HG02759 (cell line): ENCODE measurements around the gene TNS3.

Experiments
- ATAC-seq: cut with Tn5 transposase; IDR thresholded peaks from one replicate; pipeline ENCODE4 v1.9.1; 2021; ENCODE audit warnings: mild to moderate bottlenecking, moderate library complexity; ENCODE audit not compliant: unreplicated experiment

The TNS3 gene

GRCh38 chr7:47322731-47323130, 259.2 kb downstream of the TNS3 start:
- no peak for ATAC-seq

DNA sequence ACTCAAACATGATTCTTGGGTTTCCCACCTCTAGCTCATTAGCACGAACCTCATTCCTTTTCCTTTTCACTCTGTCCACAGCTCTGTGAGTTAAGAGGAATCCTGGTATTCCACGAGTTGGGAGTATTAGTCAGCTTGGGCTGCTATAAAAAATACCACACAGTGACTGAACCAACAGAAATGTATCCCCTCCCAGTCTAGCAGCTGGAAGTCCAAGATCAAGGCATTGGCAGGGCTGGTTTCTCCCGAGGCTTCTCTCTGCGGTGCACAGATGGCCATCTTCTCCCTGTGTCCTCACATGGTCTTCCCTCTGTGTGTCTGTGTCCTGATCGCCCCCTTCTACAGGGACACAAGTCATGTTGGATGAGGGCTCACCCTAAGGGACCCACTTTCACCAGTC, 261.6 kb downstream of the TNS3 start:
- ATAC-seq = no peak

- ATAC-seq = no peak
Observed at GRCh38 chr7:47318395-47319182, 263.3 kb downstream of the TNS3 start.

DNA sequence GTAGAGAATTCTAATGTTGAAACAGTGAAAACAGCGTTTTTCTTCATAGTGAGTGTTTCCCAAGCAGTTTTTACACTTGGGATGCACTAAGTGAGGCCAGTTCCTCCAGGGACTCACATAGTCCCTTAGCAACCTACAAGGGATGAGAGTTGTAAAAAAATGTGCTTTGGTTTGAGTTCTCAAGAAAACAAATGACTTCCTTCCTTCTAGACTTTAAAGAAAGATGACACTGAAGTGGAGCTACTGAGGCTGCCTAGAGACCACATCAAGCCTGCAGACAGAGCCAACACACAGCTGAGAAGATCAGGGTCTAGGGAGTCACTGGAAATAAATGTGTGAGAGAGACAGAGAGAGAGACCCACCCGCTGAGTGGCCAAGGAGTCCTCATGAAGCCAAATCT, 264.4 kb downstream of the TNS3 start:
- ATAC-seq = no peak

DNA sequence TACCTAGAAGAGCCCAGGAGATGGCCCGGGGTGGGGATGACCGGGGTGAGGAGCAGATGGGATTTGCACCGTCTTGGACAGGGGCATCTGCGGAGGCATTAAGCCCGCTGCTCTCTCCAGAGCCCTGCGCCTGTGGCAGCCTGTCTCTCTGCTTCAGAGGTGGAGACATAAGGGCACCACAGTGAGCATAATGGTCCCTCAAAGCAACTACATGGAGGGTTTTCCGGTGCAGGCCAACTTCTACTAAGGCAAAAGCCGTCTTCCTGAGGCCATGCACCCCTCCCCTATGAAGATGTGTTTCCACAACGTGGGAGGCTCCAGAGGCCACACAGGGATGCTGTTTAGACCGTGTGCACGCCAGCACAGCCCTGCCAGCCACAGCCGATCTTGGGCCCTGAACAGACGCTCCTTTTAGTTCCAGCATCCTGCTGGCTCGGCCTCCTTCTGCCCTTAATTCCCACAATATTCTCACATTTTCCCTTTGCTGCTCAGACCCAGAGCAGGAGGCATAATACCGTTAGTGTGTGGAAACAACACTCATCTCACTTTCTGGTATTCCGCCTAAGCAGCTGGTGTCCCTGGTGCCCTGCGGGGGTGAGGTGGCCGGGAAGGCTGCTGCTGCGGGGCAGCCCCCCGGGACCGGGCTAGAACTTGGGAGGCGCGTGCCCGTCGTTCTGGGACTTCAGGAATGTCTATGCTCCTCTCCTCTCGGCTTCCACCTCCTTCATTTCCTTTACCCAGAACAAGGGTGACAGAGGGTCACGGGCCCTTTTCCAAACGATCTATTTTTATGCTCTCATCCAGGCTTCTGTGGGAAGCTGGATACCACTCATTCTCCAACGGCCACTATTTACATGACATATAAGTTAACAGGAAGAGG, 266.9 kb downstream of the TNS3 start:
- ATAC-seq = no peak

DNA sequence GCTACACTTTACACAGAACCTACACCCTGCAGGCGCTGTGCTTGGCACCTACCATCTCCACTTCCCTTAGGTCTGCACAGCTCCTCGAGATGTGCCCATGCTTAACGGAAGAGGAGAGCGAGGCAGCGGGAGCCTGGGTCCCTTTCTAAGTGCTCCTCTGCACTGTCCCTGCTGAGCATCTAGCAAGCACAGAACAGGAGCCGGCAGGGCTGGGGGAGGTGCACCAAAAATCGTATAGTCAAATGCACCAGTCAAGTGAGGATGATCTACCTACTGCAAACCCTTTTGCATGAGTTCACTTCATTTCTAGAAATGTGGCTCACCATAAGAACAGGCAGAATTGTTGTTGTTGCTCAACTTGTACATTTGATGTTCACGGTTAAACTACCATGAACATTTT, 267.7 kb downstream of the TNS3 start:
- ATAC-seq = no peak

DNA sequence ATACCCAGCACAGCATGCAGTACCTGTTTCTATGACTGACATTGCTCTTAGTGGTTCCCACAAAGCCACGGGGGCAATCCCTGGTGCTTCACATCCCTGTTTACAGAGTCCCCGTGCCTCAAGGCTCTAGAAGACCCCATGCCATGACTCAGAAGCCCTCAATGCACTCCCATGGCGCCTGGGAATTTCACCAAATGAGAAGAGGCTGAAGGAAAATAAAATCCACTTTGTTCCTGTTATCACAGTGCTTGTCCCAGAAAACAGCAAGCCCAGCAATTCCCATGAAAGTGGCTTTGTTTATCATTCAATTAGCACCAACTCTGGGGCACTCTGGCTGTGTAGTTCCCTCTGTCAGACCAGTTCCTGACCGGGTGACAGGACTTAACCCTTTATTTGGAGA, 268.3 kb downstream of the TNS3 start:
- no peak for ATAC-seq

DNA sequence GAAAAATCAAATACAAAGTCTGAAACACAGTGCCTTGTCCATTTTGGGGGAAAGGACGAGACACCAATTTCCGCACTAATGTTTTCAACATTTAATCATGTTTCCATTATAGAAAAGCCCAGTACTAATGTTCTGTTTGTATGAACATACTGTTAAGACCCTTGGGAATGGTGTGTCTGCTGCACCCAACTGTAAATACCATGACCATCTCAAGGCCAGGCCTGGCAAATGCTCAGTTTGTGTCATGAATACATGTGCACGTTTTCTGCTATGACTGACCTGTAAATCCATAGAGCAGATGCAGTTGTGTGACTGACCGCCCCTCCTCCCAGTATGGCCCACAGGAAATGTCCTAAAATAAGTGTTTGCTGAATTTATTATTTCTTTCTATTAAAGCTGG, 270.0 kb downstream of the TNS3 start:
- ATAC-seq = no peak

GRCh38 chr7:47310020-47310419, 271.9 kb downstream of the TNS3 start:
- no peak for ATAC-seq

GRCh38 chr7:47308808-47309207, 273.1 kb downstream of the TNS3 start:
- ATAC-seq = no peak

DNA sequence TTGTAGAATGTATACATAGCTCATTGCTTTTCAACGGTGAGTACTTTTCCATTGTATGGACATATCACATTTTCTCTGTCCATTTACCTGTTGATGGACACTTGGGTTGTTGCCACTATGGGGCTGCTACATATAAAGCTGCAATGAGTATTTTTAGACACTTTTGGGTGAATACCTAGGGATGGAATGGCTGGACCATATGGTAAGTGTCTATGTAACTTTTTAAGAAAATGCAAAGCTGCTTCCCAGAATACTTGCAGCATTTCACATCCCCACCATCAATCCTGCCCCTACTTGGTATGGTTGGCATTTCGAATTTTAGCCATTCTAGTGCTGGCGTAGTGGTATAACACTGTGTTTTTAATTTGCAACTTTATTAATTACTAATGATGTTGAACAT, 274.6 kb downstream of the TNS3 start:
- ATAC-seq = no peak

DNA sequence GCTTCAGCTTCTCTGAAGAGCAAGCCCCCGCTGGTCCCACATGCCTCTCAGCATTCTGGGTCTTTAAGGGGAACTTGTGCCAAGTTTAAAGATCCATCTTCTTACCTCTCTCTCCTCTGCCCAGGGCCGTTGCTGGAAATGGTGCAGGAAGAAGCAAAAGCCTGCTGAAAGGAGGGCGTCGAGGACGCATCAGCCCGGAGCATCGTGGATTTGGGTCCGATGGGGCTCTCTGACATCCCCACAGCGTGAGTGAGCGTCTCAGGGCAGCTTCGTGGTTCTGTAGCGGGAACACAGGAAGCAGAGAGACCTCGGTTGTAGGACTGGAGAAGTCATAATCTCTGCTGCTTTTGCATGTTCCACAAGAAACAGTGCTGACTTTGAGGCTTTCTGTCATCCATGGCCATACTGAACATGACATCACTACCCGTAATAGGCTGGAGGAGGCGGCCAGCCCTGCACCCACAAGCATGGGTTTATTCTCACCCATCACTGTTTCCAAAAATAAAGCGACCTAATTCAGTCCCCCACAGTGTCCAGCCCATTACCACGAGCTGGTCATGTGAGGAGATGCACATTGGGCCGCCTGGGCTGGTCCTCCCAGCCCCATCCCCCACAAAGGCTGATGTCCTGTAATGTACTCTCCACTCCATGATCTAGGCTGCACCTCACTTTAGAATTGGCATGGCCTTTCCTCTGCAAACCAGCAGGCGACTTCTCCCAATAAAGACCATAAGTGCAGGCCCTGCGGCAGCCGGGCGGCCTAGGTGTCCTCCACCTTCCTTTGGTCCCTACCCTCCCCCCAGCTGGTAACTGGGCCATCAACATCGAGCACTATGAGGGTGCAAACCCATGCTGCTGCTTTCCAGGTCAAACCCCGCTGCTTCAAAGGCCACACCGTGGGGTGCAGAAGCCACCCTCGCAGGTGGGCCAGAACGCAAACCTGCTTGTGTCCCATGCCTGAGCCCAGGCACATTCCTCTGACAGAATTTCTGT, 276.9 kb downstream of the TNS3 start:
- no peak for ATAC-seq

GRCh38 chr7:47303695-47304453, 278.0 kb downstream of the TNS3 start:
- no peak for ATAC-seq

- ATAC-seq = no peak
Observed at GRCh38 chr7:47303014-47303694, 278.8 kb downstream of the TNS3 start.

GRCh38 chr7:47302560-47302959, 279.4 kb downstream of the TNS3 start:
- no peak for ATAC-seq

DNA sequence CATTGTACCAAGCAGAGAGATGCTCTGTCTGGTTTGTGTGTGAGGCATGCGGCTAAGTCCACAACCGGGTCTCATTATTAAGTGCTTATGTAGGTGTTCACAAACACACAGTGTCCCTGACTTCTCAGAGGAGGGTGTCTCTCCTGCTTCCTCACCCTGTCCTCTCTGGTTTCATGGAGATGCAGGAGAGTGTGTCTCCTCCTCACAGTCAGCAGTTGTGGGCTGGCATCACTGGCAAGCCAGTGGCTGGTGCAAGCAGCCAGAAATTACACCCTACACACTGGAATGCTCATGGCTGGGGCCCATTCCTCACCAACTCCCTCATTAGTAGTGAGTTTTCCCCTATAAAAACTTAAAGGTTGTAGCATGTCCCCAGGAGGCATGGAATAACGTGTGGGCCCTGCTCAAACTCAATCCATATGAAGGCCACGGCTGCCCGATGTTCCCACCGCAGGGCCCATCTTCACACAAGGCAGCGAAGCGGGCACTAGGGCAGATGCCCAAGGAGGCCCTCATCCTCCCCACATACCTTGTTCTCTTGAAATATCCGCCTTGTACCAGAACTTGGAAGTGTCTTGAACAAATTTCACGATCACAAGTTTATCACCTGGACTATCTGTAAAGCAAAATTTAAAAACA, 280.1 kb downstream of the TNS3 start:
- no peak for ATAC-seq

- no peak for ATAC-seq
Observed at GRCh38 chr7:47301105-47301477, 280.8 kb downstream of the TNS3 start.

DNA sequence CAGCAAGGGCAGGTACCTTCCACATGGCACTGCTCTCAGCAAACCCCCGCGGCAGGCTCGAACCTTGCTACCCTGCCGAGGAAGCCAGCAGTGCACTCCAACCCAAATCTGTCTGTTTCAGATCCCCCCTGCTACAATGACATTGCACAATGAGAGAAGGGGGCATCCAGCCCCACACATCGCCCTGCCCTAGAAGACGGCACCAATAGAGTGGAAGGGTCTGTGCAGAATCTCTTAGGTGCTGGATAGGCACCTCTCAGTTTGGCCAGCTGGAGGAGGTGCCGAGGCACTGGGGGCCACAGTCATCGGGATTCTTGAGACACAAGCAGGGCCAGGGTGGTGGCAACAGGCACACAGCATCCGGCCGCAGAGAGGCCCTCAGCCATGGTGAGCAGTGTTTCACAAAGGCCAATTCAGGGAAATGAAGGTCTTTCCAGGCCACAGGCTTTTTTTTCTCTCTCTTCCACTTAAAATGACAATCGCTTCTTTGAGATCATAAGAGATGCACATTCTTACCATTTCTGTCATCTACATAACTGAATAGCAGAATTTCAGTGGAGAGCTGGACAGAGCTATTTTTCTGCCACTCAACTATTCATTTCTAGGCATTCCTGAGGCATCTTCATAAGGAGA, 281.3 kb downstream of the TNS3 start:
- ATAC-seq = no peak

- no peak for ATAC-seq
Observed at GRCh38 chr7:47299496-47299895, 282.4 kb downstream of the TNS3 start.
